ENCODE results near the gene BCL11A.

BCL11A gene

GRCh38 chr2:60406192-60406591 lies 147.3 kb downstream of the BCL11A start:
- no peak for DNase-seq (ENCODE audit: low read depth)

GRCh38 chr2:60405271-60405919 lies 148.1 kb downstream of the BCL11A start:
- DNase-seq (ENCODE audit: low read depth) = no peak

Data from activated T-helper 9 cell treated with anti-CD3 and anti-CD28 coated beads, Interleukin-2, amount 50 U/mL, for 16 hours (primary cell).